Glutamatergic neuron (in vitro differentiated cells): ENCODE measurements around the gene SRGAP1. TPM values are rescaled to one million over a fixed set of nuclear protein-coding genes. Genes with fewer than 3 reads are reported as not detected.

Experiments used
- DNase-seq: peaks from one replicate; pipeline ENCODE4 v3.0.0; 2022
- H3K27ac Mint-ChIP-seq: one replicate; pipeline ENCODE4 v1.8.0; 2020; ENCODE audit warnings: mild to moderate bottlenecking, mixed read lengths, inconsistent platforms; ENCODE audit not compliant: unreplicated experiment
- H3K27me3 Mint-ChIP-seq: one replicate; pipeline ENCODE4 v1.8.0; 2020; ENCODE audit warnings: mild to moderate bottlenecking, moderate library complexity, mixed read lengths, inconsistent platforms; ENCODE audit not compliant: unreplicated experiment
- H3K36me3 Mint-ChIP-seq: one replicate; pipeline ENCODE4 v1.8.0; 2020; ENCODE audit warnings: mild to moderate bottlenecking, mixed read lengths, inconsistent platforms; ENCODE audit not compliant: unreplicated experiment
- H3K4me1 Mint-ChIP-seq: one replicate; pipeline ENCODE4 v1.8.0; 2020; ENCODE audit warnings: mild to moderate bottlenecking, low read depth, mixed read lengths, inconsistent platforms; ENCODE audit not compliant: unreplicated experiment
- H3K4me3 Mint-ChIP-seq: one replicate; pipeline ENCODE4 v1.8.0; 2020; ENCODE audit warnings: mild to moderate bottlenecking, mixed read lengths, inconsistent platforms; ENCODE audit not compliant: unreplicated experiment
- H3K9me3 Mint-ChIP-seq: one replicate; pipeline ENCODE4 v1.8.0; 2020; ENCODE audit warnings: mild to moderate bottlenecking, moderate library complexity, mixed read lengths, inconsistent platforms; ENCODE audit not compliant: unreplicated experiment
- CTCF ChIP-seq: fragments of 200-600 bp; sonication (generic); IDR thresholded peaks from one replicate; pipeline ENCODE4 v1.5.0; 2021; ENCODE audit not compliant: partially characterized antibody, unreplicated experiment
- total RNA-seq: library from RNA; stranded (reverse); fragmentation: NEBNext Ultra II Directional; extraction: Animal tissue kit (Norgen Biotek cat#: 25700); gene quantifications from one replicate; pipeline ENCODE4 v1.2.1, GENCODE V29; 2021; ENCODE audit not compliant: unreplicated experiment

SRGAP1 gene
- total RNA-seq, 1 donor from 2014 or later: 52.0 TPM

- TF ChIP-seq CTCF: no peak
Observed at GRCh38 chr12:63867053-63867452, 22.6 kb downstream of the SRGAP1 start.

GRCh38 chr12:63869656-63870055, 25.2 kb downstream of the SRGAP1 start:
- DNase-seq: no peak
- Mint-ChIP-seq H3K27ac (no peak overlapping the region), H3K36me3 (no peaks in the 10 kb centered on the region), H3K9me3 (peaks cover 3% of the 10 kb centered on the region), H3K4me3 (no peak overlapping the region), H3K4me1 (peaks cover 7% of the 10 kb centered on the region), H3K27me3 (peaks cover 2% of the 10 kb centered on the region)
- no peak for TF ChIP-seq CTCF

More at GRCh38 chr12:63867053-63867452, 22.6 kb downstream of the SRGAP1 start:
- Mint-ChIP-seq H3K27me3 (peaks cover 4% of the 10 kb centered on the region), H3K4me3 (no peak overlapping the region), H3K4me1 (peaks cover 12% of the 10 kb centered on the region), H3K27ac (no peak overlapping the region), H3K9me3 (peaks cover 2% of the 10 kb centered on the region), H3K36me3 (no peaks in the 10 kb centered on the region)
- DNase-seq: no peak

- peaks cover 2% of the 10 kb centered on the region for H3K27me3 Mint-ChIP-seq
- H3K9me3 Mint-ChIP-seq: peaks cover 3% of the 10 kb centered on the region
- H3K36me3 Mint-ChIP-seq: no peaks in the 10 kb centered on the region
- TF ChIP-seq CTCF: no peak
- H3K4me1 Mint-ChIP-seq: peaks cover 7% of the 10 kb centered on the region
- DNase-seq: no peak
- no peak overlapping the region for H3K4me3 Mint-ChIP-seq
- H3K27ac Mint-ChIP-seq: no peak overlapping the region
Observed at GRCh38 chr12:63870838-63871237, 26.3 kb downstream of the SRGAP1 start.

GRCh38 chr12:63874897-63875480, 30.5 kb downstream of the SRGAP1 start:
- Mint-ChIP-seq H3K9me3 (peaks cover 4% of the 10 kb centered on the region), H3K27me3 (peaks cover 2% of the 10 kb centered on the region), H3K4me1 (peaks cover 1% of the 10 kb centered on the region), H3K36me3 (no peaks in the 10 kb centered on the region), H3K4me3 (no peak overlapping the region), H3K27ac (no peak overlapping the region)
- no peak for TF ChIP-seq CTCF
- DNase-seq: no peak

GRCh38 chr12:63875703-63876102, 31.2 kb downstream of the SRGAP1 start:
- no peak overlapping the region for H3K4me3 Mint-ChIP-seq
- DNase-seq: no peak
- H3K4me1 Mint-ChIP-seq: peaks cover 5% of the 10 kb centered on the region
- H3K27me3 Mint-ChIP-seq: peaks cover 1% of the 10 kb centered on the region
- H3K27ac Mint-ChIP-seq: no peak overlapping the region
- H3K9me3 Mint-ChIP-seq: peaks cover 4% of the 10 kb centered on the region
- H3K36me3 Mint-ChIP-seq: no peaks in the 10 kb centered on the region
- no peak for TF ChIP-seq CTCF
